SK-N-MC (cell line): ENCODE measurements around the gene NRXN3.

ENCODE experiments used
- DNase-seq: peaks from one replicate; pipeline ENCODE4 v3.0.0-alpha.2; 2011; ENCODE audit warnings: low read depth, low spot score
- H3K27ac ChIP-seq: fragments of 200-600 bp; sonication (generic); 2 replicates; pipeline ENCODE4 v1.5.1; 2016; ENCODE audit warnings: mixed run types
- H3K36me3 ChIP-seq: fragments of 200-600 bp; sonication (generic); 2 replicates; pipeline ENCODE4 v1.6.1; 2017; ENCODE audit warnings: antibody characterized with exemption, low read length, mixed read lengths; ENCODE audit not compliant: insufficient read depth
- H3K4me3 ChIP-seq: fragments of 200-600 bp; sonication (generic); 2 replicates; pipeline ENCODE4 v1.5.1; 2016
- H3K9ac ChIP-seq: fragments of 200-600 bp; sonication (generic); 2 replicates; pipeline ENCODE4 v1.8.0; 2017; ENCODE audit warnings: mixed run types, mixed read lengths; ENCODE audit not compliant: insufficient read length
- H3K9me3 ChIP-seq: fragments of 200-600 bp; sonication (generic); 2 replicates; pipeline ENCODE4 v1.6.1; 2017; ENCODE audit warnings: low read depth, mild to moderate bottlenecking, antibody characterized with exemption, low read length, moderate library complexity, mixed read lengths
- EZH2 ChIP-seq: fragments of 200-600 bp; sonication (generic); IDR thresholded peaks from one replicate; pipeline ENCODE4 v1.6.1; 2017; ENCODE audit warnings: antibody characterized with exemption
- FOXP2 ChIP-seq: optimal IDR thresholded peaks from 2 replicates; pipeline ENCODE3; 2011; ENCODE audit warnings: mild to moderate bottlenecking, moderate library complexity; ENCODE audit not compliant: insufficient read depth; ENCODE audit errors: extremely low read length, control extremely low read depth
- POLR2AphosphoS5 ChIP-seq: IDR thresholded peaks from 2 replicates; pipeline ENCODE4 v1.6.1; 2012; ENCODE audit warnings: mild to moderate bottlenecking, low read depth, low read length, borderline replicate concordance

The NRXN3 gene

DNA sequence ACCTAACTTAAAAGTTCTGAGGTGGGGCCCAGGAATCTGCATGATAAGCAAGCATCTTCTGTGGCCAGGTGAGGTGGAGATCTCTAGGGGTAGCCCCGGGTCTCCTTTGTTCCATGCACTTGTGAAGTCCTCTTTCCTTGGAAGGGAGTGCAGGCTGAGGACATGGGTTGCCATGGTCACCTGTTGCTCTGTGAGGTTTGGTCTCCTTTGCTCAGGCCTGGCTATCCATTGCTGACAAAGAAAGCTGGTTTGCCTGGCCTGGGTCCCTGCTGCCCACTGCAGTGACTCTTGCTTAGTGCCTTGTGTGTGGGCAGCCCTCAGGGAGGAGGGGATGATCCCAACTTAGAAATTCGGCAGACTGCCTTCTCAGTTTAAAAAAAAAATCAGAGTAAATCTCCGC lies 11.1 kb downstream of the NRXN3 start:
- Histone ChIP-seq H3K9me3 (no peaks in the 10 kb centered on the region), H3K36me3 (no peaks in the 10 kb centered on the region), H3K9ac (no peak overlapping the region), H3K27ac (no peak overlapping the region), H3K4me3 (no peak overlapping the region)
- TF ChIP-seq EZH2 (no peak), POLR2AphosphoS5 (no peak), FOXP2 (no peak)
- DNase-seq: no peak

DNA sequence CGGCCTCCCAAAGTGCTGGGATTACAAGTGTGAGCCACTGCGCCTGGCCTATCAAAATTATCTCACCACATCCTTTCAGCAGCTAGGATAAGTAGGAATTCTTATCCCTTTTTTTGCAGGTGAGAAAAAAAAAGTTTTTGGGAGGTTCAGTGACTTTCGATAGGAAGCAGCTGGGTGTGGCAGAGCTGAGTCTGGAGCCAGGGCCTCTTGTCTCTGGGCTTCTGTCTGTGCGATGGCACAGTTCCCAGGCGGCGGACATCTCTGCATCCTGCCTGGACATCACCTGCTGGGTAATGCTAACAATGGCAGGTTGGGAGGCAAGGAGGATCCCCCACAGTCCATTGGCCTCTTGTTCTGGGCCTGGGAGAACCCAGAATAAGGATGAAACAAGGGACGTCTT lies 12.5 kb downstream of the NRXN3 start:
- Histone ChIP-seq H3K9ac (no peak overlapping the region), H3K36me3 (no peaks in the 10 kb centered on the region), H3K27ac (no peak overlapping the region), H3K4me3 (no peak overlapping the region), H3K9me3 (no peaks in the 10 kb centered on the region)
- no peak for DNase-seq
- TF ChIP-seq FOXP2: no peak
- TF ChIP-seq POLR2AphosphoS5: no peak
- no peak for TF ChIP-seq EZH2

DNA sequence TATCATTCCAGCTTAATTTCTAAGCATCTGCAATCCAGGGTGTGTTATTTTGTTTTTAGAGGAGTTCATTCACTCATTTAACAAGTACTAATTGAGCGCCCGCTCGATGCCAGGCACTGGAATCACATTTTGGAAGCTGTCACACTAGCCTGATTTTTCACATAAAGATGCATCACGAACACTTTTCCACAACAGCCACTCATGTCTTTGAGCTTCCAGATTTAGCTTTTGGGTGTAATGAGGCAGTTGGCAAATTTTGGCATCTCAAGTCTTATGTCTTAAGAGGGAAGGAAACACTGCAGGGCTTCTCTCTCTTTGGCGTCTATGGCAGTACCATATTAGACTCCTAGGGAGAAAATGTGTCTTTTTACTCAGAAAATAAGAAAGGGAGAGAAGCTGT lies 14.0 kb downstream of the NRXN3 start:
- no peaks in the 10 kb centered on the region for H3K9me3 ChIP-seq
- DNase-seq: no peak
- TF ChIP-seq EZH2 (no peak), POLR2AphosphoS5 (no peak), FOXP2 (no peak)
- H3K36me3 ChIP-seq: no peaks in the 10 kb centered on the region
- H3K9ac ChIP-seq: no peak overlapping the region
- no peak overlapping the region for H3K27ac ChIP-seq
- H3K4me3 ChIP-seq: no peak overlapping the region

DNA sequence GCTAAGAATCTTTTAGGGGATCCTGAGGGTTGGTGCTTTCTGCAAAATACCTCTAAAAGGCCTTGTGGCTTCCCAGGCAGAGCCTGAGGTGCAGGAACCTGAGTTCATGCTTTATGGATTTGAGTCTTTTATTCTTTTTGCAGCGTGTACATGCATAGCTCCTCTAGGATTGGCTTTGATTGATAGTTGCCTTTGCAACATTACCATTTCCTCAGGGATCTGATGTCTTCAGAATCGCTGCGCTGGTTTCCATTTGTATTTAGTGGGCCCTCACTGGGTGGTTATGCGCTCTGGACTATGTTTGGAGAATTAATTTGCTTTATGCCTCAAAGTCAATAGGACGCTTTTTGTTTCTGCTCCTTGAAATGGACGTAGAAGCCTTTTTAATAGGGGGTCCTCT lies 16.1 kb downstream of the NRXN3 start:
- no peak for TF ChIP-seq POLR2AphosphoS5
- TF ChIP-seq FOXP2: no peak
- TF ChIP-seq EZH2: no peak
- no peaks in the 10 kb centered on the region for H3K36me3 ChIP-seq
- H3K9me3 ChIP-seq: no peaks in the 10 kb centered on the region
- H3K4me3 ChIP-seq: no peak overlapping the region
- no peak overlapping the region for H3K9ac ChIP-seq
- no peak overlapping the region for H3K27ac ChIP-seq
- DNase-seq: no peak

DNA sequence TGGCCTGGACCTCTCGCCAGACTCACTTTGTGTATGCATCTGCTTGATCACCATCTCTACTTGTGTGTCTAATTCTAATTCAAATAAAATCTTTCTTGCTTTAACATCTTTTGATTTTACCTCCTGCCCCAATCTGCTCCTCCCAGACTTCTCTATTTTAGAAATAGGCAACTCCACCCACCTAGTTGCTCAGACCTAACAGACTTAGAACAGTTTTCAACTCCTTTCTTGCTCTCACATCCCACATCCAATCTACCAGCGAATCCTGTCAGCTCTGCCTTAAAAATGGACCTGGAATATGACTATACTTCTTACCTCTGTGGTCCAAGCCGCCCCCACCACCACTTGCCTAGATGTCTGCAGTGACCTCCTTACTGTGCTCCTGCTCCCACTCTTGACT lies 18.7 kb downstream of the NRXN3 start:
- H3K27ac ChIP-seq: no peak overlapping the region
- H3K9me3 ChIP-seq: no peaks in the 10 kb centered on the region
- H3K36me3 ChIP-seq: no peaks in the 10 kb centered on the region
- TF ChIP-seq POLR2AphosphoS5 (no peak), FOXP2 (no peak), EZH2 (no peak)
- DNase-seq: no peak
- no peak overlapping the region for H3K9ac ChIP-seq
- H3K4me3 ChIP-seq: no peak overlapping the region

DNA sequence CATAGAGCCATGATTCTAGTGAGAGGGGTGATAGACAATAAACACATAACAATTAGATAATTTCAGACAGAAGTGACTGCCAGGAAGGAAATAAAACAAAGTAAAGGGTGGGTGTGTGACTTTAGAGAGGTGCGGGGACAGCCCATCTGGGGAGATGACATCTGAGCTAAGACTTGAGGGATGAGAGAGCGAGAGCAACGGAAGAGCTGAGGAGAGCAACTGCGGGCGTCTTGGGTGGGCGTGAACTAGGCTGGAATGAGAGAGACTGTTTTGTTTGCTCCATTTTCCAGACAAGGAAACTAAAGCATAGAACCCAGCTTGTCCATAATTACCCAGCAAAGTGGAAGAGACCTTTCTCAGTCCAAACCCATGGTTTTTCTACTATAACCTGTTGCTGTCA lies 25.3 kb downstream of the NRXN3 start:
- H3K9ac ChIP-seq: no peak overlapping the region
- H3K36me3 ChIP-seq: no peaks in the 10 kb centered on the region
- no peak for TF ChIP-seq POLR2AphosphoS5
- no peak for TF ChIP-seq FOXP2
- no peak for TF ChIP-seq EZH2
- no peak for DNase-seq
- H3K27ac ChIP-seq: no peak overlapping the region
- no peak overlapping the region for H3K4me3 ChIP-seq
- H3K9me3 ChIP-seq: no peaks in the 10 kb centered on the region

DNA sequence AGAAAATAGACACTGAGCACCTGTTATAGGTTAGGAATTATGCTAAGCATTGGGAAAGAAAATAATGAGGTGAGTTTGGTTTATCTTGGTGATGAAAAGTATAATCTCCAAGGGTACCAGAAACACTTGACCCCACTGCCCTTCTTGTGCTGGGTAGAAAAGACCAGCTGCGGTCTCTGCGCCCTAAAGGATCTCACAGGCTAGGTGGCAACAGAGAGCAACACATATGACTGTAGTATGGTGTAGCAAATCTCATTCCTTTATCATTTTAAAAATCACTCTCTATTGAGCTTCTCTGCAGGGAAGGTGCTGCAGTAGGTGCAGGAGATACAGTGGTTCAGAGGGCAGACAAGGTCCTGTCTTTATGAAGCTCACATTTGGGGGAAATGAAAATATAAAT lies 26.1 kb downstream of the NRXN3 start:
- Histone ChIP-seq H3K27ac (no peak overlapping the region), H3K9ac (no peak overlapping the region), H3K4me3 (no peak overlapping the region), H3K9me3 (no peaks in the 10 kb centered on the region), H3K36me3 (no peaks in the 10 kb centered on the region)
- DNase-seq: no peak
- no peak for TF ChIP-seq EZH2
- no peak for TF ChIP-seq POLR2AphosphoS5

DNA sequence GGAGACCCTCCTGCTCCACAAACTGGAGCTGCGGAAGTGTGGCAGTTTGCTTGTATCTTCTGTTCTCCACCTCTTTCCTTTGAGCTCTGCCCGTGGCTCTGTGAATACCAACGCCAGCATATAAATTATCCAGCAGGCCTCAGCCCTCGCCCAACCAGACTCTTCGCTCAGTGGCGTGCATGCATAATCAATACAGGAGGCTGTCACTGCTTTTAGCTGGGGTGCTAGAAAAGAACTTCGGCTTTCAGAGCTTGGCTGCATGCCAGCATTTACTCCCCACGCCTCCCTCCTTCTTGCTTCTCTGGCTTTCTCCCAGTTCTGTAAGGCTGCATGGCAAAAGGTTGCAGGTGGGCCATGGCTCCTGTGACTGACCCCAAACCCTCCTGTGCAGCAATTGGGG lies 26.9 kb downstream of the NRXN3 start:
- no peak for DNase-seq
- H3K9me3 ChIP-seq: no peaks in the 10 kb centered on the region

DNA sequence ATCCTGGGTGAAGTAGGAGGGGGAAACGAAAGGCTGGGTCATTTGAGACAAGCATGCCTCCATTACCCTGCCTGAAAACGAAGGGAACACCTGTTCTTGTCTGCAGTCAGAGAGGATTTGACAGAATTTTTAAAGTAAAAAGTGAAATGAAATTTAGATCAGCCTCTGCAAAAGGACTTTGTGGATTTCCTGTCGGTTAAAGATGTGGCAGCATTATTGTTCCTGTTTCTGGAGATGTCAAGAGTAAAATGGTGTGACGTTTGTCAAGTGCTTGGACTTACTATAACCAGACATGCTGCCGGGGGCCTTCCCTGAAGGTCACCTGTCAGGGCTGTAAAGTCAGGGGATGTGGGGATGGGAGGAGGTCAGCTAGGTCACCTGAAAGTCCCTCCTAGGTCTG lies 32.0 kb downstream of the NRXN3 start:
- Histone ChIP-seq H3K9ac (no peak overlapping the region), H3K36me3 (no peaks in the 10 kb centered on the region), H3K27ac (no peak overlapping the region), H3K4me3 (no peak overlapping the region), H3K9me3 (no peaks in the 10 kb centered on the region)
- no peak for DNase-seq
- TF ChIP-seq POLR2AphosphoS5: no peak
- no peak for TF ChIP-seq EZH2
- TF ChIP-seq FOXP2: no peak

More for the DNA sequence above, 26.9 kb downstream of the NRXN3 start:
- Histone ChIP-seq H3K36me3 (no peaks in the 10 kb centered on the region), H3K27ac (no peak overlapping the region), H3K9ac (no peak overlapping the region), H3K4me3 (no peak overlapping the region)
- TF ChIP-seq EZH2 (no peak), FOXP2 (no peak), POLR2AphosphoS5 (no peak)

DNA sequence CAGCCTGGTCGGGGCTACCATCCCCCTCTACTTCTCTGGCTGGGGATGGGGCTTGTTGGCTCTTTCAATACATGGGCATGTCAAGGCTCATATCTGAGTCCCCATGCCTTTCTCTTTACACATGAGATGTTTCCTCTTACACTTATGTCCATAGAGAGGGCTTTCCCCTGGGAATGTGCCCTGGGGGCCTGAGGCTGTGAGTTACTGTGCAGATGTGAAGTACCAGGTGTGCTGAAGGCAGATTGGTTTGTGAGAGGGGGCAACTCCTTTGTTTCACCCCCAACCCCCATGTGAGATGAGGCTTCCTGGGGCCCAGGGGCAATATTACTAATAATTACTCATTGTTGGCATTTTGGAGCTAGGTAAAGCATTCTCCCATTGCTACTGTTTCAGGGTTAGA lies 32.8 kb downstream of the NRXN3 start:
- H3K9ac ChIP-seq: no peak overlapping the region
- no peak overlapping the region for H3K27ac ChIP-seq
- no peak for DNase-seq
- TF ChIP-seq POLR2AphosphoS5 (no peak), EZH2 (no peak), FOXP2 (no peak)
- H3K9me3 ChIP-seq: no peaks in the 10 kb centered on the region
- H3K4me3 ChIP-seq: no peak overlapping the region
- H3K36me3 ChIP-seq: no peaks in the 10 kb centered on the region
